HepG2 (cell line): ENCODE results near the gene CD300LF. TPM values are rescaled to one million over a fixed set of nuclear protein-coding genes. Genes with fewer than 3 reads are reported as not detected.

Experiments
- ARID5B ChIP-seq: IDR thresholded peaks from 2 replicates; pipeline ENCODE4 v1.4.0; 2020; ENCODE audit warnings: mild to moderate bottlenecking, missing genetic modification reagents
- CBX2 ChIP-seq, 2 experiments: fragments of 200-600 bp in 1 of 2; sonication (generic); formaldehyde crosslinking in 1 of 2; IDR thresholded peaks; 2 replicates each; pipeline versions ENCODE4 v1.7.0 to v1.8.1; 2018 to 2022; ENCODE audit warnings: low read depth in 2 of 2, low read length in 1 of 2, mild to moderate bottlenecking in 1 of 2, missing genetic modification reagents in 1 of 2
- GZF1 ChIP-seq: sonication (generic); formaldehyde crosslinking; IDR thresholded peaks from 2 replicates; pipeline ENCODE4 v1.5.1; 2020; ENCODE audit warnings: mild to moderate bottlenecking, missing genetic modification reagents
- HOXA5 ChIP-seq: sonication (generic); formaldehyde crosslinking; IDR thresholded peaks from 2 replicates; pipeline ENCODE4 v1.4.0; 2020; ENCODE audit warnings: missing genetic modification reagents
- JUN ChIP-seq: sonication (generic); formaldehyde crosslinking; IDR thresholded peaks from 2 replicates; pipeline ENCODE4 v1.4.0; 2020; ENCODE audit warnings: mild to moderate bottlenecking, missing genetic modification reagents
- POLR2AphosphoS2 ChIP-seq: IDR thresholded peaks from 2 replicates; pipeline ENCODE4 v1.6.1; 2011; ENCODE audit warnings: low read depth, low read length, improper control_type of control experiment
- RELA ChIP-seq: sonication (generic); formaldehyde crosslinking; IDR thresholded peaks from 2 replicates; pipeline ENCODE4 v1.4.0; 2020; ENCODE audit warnings: missing genetic modification reagents
- RXRA ChIP-seq: sonication (generic); formaldehyde crosslinking; IDR thresholded peaks from 2 replicates; pipeline ENCODE4 v1.5.1; 2020; ENCODE audit warnings: missing genetic modification reagents
- SATB2 ChIP-seq: sonication (generic); formaldehyde crosslinking; IDR thresholded peaks from 2 replicates; pipeline ENCODE4 v1.5.0; 2020; ENCODE audit warnings: missing genetic modification reagents
- TEAD2 ChIP-seq: sonication (generic); formaldehyde crosslinking; IDR thresholded peaks from 2 replicates; pipeline ENCODE4 v1.9.0; 2021; ENCODE audit warnings: missing genetic modification reagents
- THAP11 ChIP-seq: IDR thresholded peaks from 2 replicates; pipeline ENCODE4 v1.6.1; 2016; ENCODE audit warnings: missing biosample characterization, missing genetic modification reagents
- YEATS2 ChIP-seq: sonication (generic); formaldehyde crosslinking; IDR thresholded peaks from 2 replicates; pipeline ENCODE4 v1.4.0; 2020; ENCODE audit warnings: missing genetic modification reagents, borderline replicate concordance
- ZMAT5 ChIP-seq: sonication (generic); formaldehyde crosslinking; IDR thresholded peaks from 2 replicates; pipeline ENCODE4 v1.5.0; 2020; ENCODE audit warnings: mild to moderate bottlenecking, low read depth, missing genetic modification reagents, borderline replicate concordance
- ZNF136 ChIP-seq: sonication (generic); formaldehyde crosslinking; IDR thresholded peaks from 2 replicates; pipeline ENCODE4 v1.8.1; 2022; ENCODE audit warnings: low read depth, mild to moderate bottlenecking, moderate library complexity, missing genetic modification reagents
- ZNF180 ChIP-seq: sonication (generic); formaldehyde crosslinking; IDR thresholded peaks from 2 replicates; pipeline ENCODE4 v1.4.0; 2020; ENCODE audit warnings: low read depth, missing genetic modification reagents, borderline replicate concordance
- ZNF367 ChIP-seq: sonication (generic); formaldehyde crosslinking; IDR thresholded peaks from 2 replicates; pipeline ENCODE4 v1.4.0; 2020; ENCODE audit warnings: missing genetic modification reagents, borderline replicate concordance
- ZNF44 ChIP-seq: sonication (generic); formaldehyde crosslinking; IDR thresholded peaks from 2 replicates; pipeline ENCODE4 v1.5.1; 2020; ENCODE audit warnings: mild to moderate bottlenecking, missing genetic modification reagents
- ZNF563 ChIP-seq: sonication (generic); formaldehyde crosslinking; IDR thresholded peaks from 2 replicates; pipeline ENCODE4 v1.8.0; 2022; ENCODE audit warnings: mild to moderate bottlenecking, moderate library complexity, missing genetic modification reagents
- ZNF644 ChIP-seq: IDR thresholded peaks from 2 replicates; pipeline ENCODE4 v1.6.1; 2016; ENCODE audit warnings: low read depth
- ZNF709 ChIP-seq: sonication (generic); formaldehyde crosslinking; IDR thresholded peaks from 2 replicates; pipeline ENCODE4 v1.5.0; 2020; ENCODE audit warnings: mild to moderate bottlenecking, missing genetic modification reagents
- ZNF747 ChIP-seq: sonication (generic); formaldehyde crosslinking; IDR thresholded peaks from 2 replicates; pipeline ENCODE4 v1.8.1; 2023; ENCODE audit warnings: missing genetic modification reagents, mild to moderate bottlenecking, borderline replicate concordance
- polyA plus RNA-seq, 8 experiments: library from polyadenylated mRNA; depleted of rRNA in 3 of 8; stranded (reverse) in 7 of 8; unstranded in 1 of 8; fragments of >200 nt; fragmentation: Illumina TruSeq in 4 of 8; extraction: Trizol in 4 of 8; gene quantifications; 2 replicates each; pipeline versions ENCODE4 v1.2.1 to v1.2.3, GENCODE V29; 2011 to 2016; ENCODE audit warnings: low read depth in 4 of 8, missing spikeins in 1 of 8, mixed read lengths in 1 of 8; ENCODE audit not compliant: insufficient read depth in 1 of 8
- total RNA-seq, 5 experiments: library from RNA; depleted of rRNA; stranded (reverse); fragments of >200 nt; fragmentation: Illumina TruSeq; extraction: Trizol; gene quantifications; 2 replicates each; pipeline ENCODE4 v1.2.3, GENCODE V29; 2016; ENCODE audit warnings: low read depth in 1 of 5
- TF ChIP-seq, protein P1 (sequence below): IDR thresholded peaks from 2 replicates; pipeline ENCODE4 v1.6.1; 2012; ENCODE audit warnings: low read depth, low read length, improper control_type of control experiment
- TF ChIP-seq, protein P2 (sequence below): sonication (generic); formaldehyde crosslinking; IDR thresholded peaks from 2 replicates; pipeline ENCODE4 v1.5.0; 2020; ENCODE audit warnings: missing genetic modification reagents

The CD300LF gene
- total and polyA plus RNA-seq, 2 of the 13 experiments (the other 11 are each of a cell fraction or from before 2014, with no cell fraction given), result not detected

- TF ChIP-seq CBX2 (IDR thresholded peaks at IDR 0.05; ENCODE audit: low read depth, low read length), result no peak
- no peak for TF ChIP-seq CBX2 (CRISPR knock-in tag; IDR thresholded peaks at IDR 0.05; ENCODE audit: low read depth)
- TF ChIP-seq, protein P1, sequence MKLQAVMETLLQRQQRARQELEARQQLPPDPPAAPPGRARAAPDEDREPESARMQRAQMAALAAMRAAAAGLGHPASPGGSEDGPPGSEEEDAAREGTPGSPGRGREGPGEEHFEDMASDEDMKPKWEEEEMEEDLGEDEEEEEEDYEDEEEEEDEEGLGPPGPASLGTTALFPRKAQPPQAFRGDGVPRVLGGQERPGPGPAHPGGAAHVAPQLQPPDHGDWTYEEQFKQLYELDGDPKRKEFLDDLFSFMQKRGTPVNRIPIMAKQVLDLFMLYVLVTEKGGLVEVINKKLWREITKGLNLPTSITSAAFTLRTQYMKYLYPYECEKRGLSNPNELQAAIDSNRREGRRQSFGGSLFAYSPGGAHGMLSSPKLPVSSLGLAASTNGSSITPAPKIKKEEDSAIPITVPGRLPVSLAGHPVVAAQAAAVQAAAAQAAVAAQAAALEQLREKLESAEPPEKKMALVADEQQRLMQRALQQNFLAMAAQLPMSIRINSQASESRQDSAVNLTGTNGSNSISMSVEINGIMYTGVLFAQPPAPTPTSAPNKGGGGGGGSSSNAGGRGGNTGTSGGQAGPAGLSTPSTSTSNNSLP, result no peak
- no peak for TF ChIP-seq ZNF563 (CRISPR knock-in tag)
- TF ChIP-seq RXRA (CRISPR knock-in tag), result 0 out of 2 replicates have a peak, but pooled peaks have one; percentile 61
- TF ChIP-seq HOXA5 (CRISPR knock-in tag), result peak; percentile 81; the same call in 1 of the 2 replicates
- TF ChIP-seq YEATS2, result peak; percentile 43; the same call in 1 of the 2 replicates
- TF ChIP-seq RELA (CRISPR knock-in tag), result 0 out of 2 replicates have a peak, but pooled peaks have one; percentile 27
- TF ChIP-seq ZNF136, result no peak
- no peak for TF ChIP-seq ZNF180 (CRISPR knock-in tag)
- TF ChIP-seq POLR2AphosphoS2, result no peak
- TF ChIP-seq ZNF367 (CRISPR knock-in tag), result no peak
- TF ChIP-seq JUN (CRISPR knock-in tag), result 0 out of 2 replicates have a peak, but pooled peaks have one; percentile 9
- TF ChIP-seq ZNF747 (CRISPR knock-in tag), result no peak; the same call in 1 of the 2 replicates
- TF ChIP-seq GZF1 (CRISPR knock-in tag), result no peak
- TF ChIP-seq ZMAT5, result no peak
- TF ChIP-seq ZNF44 (CRISPR knock-in tag), result 0 out of 2 replicates have a peak, but pooled peaks have one; percentile 65
- peak; percentile 72 for TF ChIP-seq THAP11 (CRISPR knock-in tag)
- TF ChIP-seq, protein P2, sequence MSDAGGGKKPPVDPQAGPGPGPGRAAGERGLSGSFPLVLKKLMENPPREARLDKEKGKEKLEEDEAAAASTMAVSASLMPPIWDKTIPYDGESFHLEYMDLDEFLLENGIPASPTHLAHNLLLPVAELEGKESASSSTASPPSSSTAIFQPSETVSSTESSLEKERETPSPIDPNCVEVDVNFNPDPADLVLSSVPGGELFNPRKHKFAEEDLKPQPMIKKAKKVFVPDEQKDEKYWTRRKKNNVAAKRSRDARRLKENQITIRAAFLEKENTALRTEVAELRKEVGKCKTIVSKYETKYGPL (CRISPR knock-in tag), result no peak
- TF ChIP-seq ARID5B (CRISPR knock-in tag), result no peak
- TF ChIP-seq ZNF709 (CRISPR knock-in tag), result no peak; the same call in 1 of the 2 replicates
- TF ChIP-seq SATB2 (CRISPR knock-in tag), result no peak; the same call in 1 of the 2 replicates
- TF ChIP-seq ZNF644, result no peak
- TF ChIP-seq TEAD2, result no peak
Observed at GRCh38 chr17:74744714-74745547, 32.2 kb upstream of the CD300LF start (continued).
